SK-N-SH treated with all-trans-retinoic acid at 6 μM for 48 hours (cell line): ENCODE measurements around the gene DBN1.

Source experiments
- CREB5 ChIP-seq: fragments of 250-450 bp; sonication (Bioruptor Pico); IDR thresholded peaks from 2 replicates; pipeline ENCODE4 v1.5.1; 2020; ENCODE audit warnings: low read depth, mild to moderate bottlenecking, moderate library complexity
- CSDC2 ChIP-seq: fragments of 250-450 bp; sonication (Bioruptor Pico); IDR thresholded peaks from 2 replicates; pipeline ENCODE4 v1.5.0; 2020; ENCODE audit warnings: mild to moderate bottlenecking, moderate library complexity
- ZNF70 ChIP-seq: fragments of 450-650 bp; formaldehyde crosslinking; IDR thresholded peaks from 2 replicates; pipeline ENCODE4 v1.5.0; 2020; ENCODE audit warnings: mild to moderate bottlenecking, moderate library complexity
- TF ChIP-seq, protein P1 (sequence below): fragments of 250-450 bp; sonication (Bioruptor Pico); IDR thresholded peaks from 2 replicates; pipeline ENCODE4 v1.5.1; 2021; ENCODE audit warnings: mild to moderate bottlenecking, moderate library complexity

DNA sequence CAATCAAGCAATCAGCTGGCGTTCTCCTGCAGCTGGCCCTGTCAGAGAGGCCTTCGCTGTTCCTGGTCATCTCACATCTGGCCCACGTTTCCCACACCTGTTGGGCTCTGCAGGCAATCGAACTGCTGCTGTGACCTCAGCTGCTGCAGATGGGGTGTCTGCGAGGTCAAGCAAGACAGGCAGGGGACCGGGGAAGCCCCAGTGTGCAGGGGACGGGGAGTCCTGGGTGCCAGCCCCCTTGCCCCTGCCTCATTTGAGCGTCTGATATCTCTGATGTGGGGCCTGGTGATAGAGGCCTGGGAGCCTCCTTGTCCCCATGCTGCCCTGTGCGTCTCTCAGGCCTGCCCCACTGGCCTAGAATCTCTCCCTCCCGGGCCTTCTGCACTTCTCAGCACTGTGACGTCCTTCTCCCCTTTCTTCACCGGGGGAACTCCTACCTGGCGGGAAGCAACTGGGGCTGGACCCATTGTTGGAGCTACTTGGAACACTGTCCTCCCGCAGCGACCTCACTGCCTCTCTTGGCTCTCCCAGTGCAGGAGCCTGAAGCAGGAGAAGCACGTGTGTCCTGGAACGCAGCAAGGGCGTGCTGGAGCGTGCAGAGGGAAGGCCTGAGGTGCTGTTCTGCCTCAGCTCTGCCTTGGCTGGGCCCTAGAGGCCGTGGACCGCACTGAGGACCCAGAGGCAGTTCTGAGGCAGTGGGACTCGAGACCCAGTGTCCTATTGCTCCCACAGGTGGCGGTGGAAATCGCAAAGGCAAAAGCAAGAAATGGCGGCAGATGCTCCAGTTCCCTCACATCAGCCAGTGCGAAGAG, 43.1 kb downstream of the DBN1 start:
- TF ChIP-seq CSDC2 (no peak), ZNF70 (no peak), CREB5 (CRISPR knock-in tag) (no peak)
- TF ChIP-seq, protein P1, sequence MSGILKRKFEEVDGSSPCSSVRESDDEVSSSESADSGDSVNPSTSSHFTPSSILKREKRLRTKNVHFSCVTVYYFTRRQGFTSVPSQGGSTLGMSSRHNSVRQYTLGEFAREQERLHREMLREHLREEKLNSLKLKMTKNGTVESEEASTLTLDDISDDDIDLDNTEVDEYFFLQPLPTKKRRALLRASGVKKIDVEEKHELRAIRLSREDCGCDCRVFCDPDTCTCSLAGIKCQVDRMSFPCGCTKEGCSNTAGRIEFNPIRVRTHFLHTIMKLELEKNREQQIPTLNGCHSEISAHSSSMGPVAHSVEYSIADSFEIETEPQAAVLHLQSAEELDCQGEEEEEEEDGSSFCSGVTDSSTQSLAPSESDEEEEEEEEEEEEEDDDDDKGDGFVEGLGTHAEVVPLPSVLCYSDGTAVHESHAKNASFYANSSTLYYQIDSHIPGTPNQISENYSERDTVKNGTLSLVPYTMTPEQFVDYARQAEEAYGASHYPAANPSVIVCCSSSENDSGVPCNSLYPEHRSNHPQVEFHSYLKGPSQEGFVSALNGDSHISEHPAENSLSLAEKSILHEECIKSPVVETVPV (CRISPR knock-in tag) = no peak
